ENCODE measurements around the gene CFAP46.
"Not testable (repeated sequence)": the region's sequence is repeated elsewhere in the genome, so short reads cannot be mapped to it uniquely, and the experiment has no call there.

The CFAP46 gene

DNA sequence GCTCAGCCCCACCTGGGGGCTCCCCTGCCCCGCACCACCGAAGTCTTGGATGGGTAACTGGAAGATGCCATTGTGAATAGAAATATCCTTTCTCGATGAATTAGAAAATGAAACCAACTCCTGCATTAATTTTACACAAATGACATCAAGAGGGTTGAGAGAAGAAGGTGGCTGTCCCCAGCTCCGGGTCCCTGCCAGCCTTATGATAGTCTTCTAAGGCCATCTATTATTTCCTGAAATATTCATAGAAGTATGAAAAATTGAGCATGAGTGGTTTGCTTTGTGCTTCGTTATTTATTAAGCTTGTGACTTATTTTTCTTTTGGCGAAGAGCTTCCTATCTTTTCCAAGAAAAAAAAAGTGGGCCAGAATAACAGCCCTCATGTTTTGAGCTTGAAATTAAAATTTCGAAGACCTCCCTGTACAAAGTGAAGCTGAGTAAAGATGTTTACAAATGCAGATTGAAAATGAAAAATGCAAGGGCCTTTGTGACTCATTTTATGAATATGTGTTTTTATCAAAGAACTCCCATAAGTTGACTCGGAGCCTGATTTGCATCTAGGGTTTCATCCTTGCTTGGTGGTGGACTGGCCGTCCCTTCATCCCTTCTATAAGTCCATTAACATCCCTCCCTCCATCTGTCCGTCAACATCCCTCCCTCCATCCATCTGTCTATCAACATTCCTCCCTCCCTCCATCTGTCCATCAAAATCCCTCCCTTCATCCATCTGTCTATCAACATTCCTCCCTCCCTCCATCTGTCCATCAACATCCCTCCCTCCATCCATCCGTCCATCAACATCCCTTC lies 20.5 kb upstream of the CFAP46 start:
- DNase-seq (ENCODE audit: low read depth): no peak

DNA sequence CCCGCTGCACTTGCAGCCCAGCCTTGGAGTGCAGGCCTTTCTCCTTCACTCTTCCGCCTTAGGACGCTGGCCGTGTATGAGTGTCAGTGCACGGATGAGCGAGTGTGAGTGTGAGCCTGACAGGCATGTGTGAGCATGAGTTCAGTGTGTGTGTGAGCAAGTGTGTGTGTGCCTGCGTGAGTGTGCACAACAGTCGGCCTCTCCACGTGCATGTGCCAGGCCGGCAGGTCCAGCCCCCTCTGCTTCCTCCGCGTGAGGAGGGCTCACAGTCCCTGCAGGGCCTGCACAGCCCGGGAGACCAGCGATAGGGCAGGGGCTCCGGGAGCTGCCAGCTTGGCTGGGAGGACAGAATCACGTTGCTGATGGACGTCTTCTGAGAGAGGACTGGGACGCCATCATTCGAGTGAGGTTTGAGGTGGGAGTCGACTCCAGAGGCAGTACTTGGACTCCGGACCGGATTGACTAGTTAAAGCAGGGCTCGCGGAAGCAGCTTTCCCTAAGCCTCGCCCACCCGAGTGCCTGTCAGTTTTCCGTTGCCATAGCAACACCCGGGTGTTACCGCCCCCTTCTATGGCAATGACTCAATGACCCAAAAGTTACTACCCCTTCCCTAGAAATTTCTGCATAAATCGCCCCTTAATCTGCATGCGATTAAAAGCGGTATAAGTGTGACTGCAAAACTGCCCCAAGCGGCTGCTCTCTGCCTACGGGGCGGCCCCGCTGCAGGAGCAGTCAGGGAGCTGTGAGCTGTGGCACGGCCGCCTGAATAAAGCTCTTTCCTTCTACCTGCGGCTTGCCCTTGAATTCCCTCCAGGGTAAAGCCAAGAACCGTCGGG lies 19.6 kb upstream of the CFAP46 start:
- peak; percentile 74 for DNase-seq (ENCODE audit: low read depth)

DNA sequence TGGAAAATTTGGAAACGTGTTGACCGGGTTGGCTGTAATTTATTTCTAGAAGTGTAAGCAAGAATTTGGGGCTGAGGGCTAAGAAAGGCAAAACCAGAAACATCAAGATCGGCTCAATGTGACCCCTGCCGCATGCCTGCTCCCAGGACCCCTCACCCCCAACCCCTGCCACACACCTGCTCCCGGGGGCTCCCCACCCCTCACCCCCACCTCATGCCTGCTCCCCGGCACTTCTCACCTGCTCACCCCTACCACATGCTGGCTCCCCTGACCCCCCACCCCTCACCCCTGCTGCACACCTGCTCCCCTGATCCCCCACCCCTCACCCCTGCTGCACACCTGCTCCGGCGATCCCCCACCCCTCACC lies 19.0 kb upstream of the CFAP46 start:
- DNase-seq (ENCODE audit: low read depth): no peak

DNA sequence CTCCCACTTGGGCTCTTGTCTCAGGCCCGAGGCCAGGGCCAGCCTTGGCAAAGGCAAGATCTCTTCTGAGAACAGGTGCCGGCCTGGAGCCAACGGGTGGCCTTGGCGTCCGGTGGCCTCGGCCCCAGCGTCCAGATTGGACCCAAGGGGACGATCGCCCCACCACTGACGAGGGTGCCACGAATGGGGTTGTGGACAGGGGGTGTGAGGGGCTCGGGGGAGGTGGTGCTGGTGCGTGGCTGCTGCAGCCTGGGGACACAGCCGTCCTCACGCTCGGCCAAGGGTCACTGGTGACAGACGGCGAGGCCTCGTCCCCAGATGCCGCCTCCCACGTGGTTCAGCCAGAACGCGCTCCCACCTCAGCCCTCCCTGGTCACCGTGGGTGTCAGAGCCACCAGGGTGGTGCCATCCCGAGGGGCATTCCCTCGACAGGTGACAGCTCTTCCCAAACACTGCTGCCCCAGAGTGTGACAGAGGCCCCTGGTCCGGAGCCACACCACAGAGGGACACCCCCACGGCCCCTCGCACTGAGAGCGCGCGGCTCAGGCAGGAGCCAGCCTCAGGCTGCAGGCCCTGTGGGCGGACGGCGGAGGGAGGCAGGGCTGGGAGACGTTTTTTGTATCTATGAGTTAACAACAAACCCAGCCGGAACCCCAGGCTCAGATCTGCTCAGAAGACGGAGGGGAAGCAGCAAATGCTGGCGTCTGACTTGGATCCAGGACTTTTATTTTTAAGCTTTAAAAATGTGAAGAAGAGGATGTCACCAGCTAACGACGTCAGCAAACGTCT lies 18.5 kb upstream of the CFAP46 start:
- DNase-seq (ENCODE audit: low read depth): no peak

DNA sequence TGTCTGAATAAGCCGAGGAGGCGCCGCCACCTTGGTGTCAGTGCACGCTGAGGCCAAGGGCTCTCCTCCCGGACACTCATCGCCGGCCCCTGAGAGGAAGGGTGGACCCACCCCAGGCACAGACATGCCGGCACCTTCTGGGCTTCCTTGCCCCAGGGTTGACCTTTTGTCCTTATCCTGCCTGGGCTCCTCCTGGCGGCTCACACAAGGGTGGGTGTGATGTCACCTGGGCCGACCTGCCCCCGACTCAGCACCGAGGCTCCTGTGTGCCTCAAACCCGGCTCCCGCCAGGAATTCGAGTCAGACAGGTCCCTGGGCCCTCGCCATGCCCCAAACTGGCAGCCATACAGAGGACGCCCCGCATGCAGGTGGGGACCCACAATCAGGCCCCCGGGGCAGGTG lies 17.7 kb upstream of the CFAP46 start:
- DNase-seq (ENCODE audit: low read depth): no peak

DNA sequence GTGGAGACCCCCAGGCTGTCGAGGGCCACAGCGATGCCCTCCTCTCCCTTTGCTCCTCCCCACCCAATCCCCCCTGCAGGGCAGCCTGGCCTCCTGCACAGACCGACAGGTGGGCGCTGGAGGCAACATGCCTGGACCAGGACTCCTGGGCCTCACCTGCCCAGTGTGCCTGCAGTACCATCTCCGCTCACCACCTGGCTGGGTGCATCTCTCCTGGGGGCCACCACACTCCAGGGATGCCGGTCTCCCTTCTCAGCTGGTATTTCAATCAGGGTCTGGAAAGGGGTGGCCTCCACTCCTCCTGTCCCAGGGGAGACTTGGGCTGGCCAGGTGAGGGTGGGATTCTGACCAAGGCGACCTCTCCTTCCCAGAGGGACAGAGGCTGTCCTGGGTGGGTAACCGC lies 17.2 kb upstream of the CFAP46 start:
- no peak for DNase-seq (ENCODE audit: low read depth)

DNA sequence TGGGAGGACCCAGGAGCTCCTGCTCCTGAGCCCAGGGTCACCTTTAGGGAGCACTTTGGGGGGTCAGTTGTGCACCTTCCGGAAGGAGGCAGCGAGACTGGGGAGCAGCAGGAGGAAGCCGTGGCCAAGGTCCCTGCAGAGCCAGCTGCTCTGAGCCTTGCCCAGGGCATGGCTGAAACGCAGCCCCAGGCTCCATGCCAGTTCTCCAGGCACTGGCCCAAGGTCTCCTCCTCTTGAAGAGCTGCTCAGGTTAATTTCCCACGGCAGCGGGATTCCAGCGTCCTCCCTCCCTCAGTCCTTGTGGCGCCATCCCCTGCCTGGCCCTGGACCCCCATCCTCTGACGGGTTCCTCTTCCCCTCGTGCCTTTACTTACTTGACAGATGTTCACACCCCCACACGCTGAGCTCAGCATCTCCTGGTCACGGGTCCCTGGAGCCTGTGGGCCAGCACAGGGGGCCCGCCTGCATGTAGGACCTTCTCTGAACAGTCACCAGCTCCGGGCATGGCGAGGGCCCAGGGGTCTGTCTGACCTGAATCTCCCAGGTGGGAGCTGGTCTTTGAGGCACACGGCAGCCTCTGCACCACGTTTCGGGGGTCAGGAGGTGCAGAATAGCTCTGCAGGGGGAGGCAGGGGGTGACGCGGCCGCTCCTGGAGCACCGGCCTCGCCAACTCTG lies 16.7 kb upstream of the CFAP46 start:
- DNase-seq (ENCODE audit: low read depth): no peak

DNA sequence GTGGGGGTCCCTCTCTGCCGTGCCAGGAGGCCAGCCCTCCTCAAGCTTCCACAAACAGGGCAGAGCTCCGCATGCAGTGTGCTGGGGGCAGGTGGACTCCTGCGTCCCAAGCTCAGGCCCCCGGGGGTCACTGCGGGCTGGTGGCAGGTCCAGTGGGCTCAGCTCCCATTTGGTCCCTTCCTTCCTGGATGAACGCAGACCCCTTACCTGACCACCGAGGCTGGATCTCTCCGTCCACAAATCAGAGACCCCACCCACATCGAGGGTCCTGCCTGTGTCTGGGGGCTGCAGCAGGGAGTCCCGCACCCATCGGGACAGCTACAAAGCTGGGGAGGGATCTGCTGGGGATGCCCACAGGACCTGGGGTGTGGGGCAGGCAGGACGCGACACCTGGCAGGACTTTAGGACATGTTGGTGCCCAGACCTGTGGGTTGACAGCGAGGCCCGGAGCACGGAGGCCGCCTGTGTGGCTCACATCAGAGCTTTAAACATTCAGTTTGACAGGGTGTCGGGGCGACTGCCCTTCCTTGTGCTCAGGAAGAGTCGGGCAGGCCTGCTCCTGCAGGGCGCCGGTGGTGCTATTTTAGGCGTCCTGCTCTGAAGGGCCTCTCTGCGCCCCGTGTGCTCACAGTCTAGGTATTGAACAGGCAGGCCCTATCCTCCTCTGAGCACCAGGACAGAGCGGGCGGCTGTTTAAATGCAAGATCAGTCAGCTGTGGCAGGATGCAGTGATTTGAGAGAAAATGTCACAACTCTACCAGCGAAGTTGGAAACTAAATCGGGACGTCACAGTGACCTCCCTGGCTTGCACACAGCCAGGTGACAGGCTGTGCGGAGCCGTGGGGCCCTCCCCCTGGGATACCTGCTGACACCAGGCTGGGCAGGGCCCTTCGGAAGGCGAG lies 15.9 kb upstream of the CFAP46 start:
- no peak for DNase-seq (ENCODE audit: low read depth)

DNA sequence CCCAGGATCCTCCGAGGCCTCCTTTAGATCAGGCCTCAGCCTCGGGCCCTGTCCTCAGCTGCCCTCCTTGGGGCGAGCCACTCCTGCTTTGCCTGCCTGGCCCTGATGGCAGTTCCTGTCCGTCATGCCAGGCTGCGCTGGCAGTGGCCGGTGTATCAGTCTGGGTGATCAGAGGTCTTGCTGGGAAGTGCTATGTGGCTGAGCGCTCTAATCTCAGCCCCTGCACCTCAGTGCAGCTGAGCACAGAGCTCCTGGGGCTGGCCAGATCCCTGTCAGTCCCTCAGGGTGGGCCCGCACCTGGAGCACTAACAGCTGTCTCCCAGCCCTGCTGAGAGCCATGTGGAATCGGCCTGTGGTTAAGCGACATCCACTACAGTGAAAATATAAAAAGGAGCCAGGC lies 14.8 kb upstream of the CFAP46 start:
- no peak for DNase-seq (ENCODE audit: low read depth)

DNA sequence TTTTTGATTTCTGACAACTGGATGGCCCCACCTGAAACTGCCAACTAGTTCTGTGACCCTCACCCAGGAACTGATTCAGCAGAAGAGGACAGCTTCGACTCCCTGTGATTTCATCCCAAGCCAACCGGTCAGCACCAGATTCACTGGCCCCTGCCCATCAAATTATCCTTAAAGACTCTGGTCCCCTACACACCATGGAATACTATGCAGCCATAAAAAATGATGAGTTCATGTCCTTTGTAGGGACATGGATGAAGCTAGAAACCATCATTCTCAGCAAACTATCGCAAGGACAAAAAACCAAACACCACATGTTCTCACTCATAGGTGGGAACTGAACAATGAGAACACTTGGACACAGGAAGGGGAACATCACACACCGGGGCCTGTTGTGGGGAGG lies 13.9 kb upstream of the CFAP46 start:
- DNase-seq (ENCODE audit: low read depth): not testable (repeated sequence)

DNA sequence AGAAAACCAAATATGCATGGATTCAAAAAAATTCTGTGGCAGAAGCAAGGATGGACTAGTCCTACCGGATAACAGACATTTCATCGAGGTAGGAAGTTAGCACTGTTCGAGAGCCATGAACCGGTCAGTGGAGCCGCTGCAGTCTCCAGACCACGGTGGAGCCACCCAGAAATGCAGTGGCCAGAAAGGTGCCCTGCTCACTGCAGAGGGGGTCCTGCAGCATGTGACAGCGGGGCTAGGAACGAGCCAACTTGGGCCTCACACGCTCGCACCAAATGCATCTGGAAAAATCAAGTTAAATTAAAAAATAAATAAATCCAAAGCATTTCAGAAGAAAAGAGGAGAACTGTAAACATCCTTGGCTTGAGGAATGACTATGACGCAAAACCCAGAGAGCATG lies 13.1 kb upstream of the CFAP46 start:
- DNase-seq (ENCODE audit: low read depth): no peak

DNA sequence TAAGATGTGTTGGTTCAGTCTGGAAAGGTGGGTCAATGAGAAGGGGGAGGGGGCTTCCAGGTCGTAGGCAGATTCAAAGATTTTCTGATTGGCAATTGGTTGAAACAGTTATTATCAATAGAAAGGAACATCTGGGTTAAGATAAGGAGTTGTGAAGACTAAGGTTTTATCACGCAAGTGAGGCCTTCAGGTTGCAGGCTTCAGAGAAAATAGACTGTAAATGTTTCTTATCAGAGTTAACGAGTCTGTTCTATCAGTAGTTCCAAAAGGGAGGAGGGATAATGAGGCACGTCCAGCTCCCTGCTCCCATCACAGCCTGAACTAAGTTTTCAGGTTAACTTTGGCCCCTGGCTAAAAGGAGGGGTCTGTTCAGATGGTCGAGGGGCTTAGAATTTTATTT lies 11.1 kb upstream of the CFAP46 start:
- DNase-seq (ENCODE audit: low read depth): no peak

DNA sequence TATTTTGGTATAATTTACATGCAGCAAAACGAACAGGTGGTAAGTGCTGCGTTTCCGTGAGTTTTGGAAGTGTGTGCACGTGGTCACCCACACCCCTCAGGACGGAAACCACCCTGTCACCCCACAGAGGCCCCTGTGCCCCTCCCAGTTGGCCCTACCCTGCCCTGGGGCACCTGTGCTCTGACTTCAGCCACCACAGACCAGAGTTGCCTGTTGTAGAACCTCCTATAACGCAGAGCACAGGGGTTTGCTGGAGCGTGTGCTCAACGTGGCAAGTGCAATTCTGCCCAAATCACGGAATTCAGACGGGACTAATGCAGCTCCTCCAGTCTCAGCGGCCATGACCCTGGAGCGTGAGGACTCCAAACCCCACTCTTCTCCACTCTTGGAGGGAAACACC lies 9.6 kb upstream of the CFAP46 start:
- DNase-seq (ENCODE audit: low read depth): no peak

DNA sequence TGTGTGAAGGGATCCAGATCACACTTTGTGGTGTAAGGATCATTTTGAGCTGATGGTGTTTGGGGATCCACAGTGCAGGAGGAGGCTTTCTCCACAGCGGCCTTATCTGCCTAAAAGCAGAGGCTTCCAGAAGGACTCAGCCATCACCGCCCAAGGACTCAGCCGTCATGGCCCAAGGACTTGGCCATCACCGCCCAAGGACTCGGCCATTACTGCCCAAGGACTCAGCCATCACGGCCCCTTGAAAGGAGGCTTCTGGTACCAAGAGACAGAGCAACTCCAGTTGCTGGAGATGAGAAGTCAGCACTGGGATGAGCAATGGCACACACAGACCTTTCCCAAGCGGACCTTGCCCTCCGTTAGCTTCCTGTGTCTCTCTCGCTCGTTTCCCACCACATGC lies 6.0 kb upstream of the CFAP46 start:
- DNase-seq (ENCODE audit: low read depth): no peak

DNA sequence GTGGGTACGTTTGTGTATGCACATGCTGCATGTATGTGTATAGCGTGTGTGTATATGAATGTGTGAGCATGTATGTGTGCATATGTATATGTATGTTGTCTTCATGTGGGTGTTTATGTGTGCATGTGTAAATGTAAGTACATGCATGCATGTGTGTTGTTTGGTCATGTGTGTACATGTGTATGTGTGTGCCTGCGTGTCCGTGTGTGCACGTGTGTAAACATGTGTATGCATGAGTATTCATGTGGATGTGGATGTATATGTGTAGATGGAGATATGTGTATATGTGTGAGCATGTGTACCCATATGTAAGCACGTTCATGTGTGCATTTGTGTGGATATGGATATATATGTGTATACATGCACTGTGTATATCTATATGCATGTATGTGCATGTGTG lies 5.5 kb upstream of the CFAP46 start:
- DNase-seq (ENCODE audit: low read depth): no peak

DNA sequence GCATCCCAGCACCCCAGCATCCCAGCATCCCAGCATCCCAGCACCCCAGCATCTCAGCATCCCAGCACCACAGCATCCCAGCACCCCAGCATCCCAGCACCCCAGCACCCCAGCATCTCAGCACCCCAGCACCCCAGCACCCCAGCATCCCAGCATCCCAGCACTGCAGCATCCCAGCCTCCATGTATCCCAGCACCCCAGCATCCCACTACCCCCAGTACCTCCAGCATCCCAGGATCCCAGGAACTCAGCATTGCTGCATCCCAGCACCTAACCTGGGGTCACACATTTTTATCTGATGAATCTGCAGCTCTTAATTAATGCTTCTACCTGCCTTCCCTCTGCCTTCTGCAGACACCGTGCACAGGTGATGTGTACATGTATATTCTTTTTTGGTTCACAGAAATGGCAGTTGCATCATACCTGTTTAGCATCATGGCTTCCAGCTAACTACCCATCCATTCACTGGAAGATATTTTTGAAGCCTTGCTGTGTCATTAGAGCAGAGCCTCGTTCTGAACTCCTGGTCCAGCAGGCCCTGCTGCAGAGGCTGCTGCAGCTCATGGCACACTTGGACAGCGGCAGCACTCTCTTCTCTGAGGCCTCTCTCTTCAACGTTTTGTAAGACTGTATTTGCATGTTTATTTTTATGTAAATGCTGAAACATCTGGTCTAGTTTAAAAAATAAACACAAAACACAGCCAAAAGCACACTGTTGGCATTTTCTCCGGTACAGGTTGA lies 4.6 kb upstream of the CFAP46 start:
- DNase-seq (ENCODE audit: low read depth): no peak

DNA sequence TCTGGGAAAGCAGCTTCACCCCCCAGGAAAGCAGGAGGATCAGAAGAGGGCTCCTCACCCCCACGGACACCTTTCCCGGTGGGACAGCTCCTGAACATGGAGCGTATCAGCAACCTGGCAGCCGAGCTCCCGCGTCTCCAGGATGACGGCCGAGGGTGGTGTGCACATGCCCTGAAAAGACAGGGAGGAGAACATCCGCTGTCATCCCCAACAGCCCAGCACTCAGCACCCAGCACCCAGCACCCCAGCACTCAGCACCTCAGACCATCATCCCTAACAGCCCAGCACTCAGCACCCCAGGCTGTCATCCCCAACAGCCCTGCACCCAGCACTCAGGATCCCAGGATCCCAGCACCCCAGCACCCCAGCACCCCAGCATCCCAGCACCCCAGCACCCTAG lies 3.9 kb upstream of the CFAP46 start:
- DNase-seq (ENCODE audit: low read depth): no peak

DNA sequence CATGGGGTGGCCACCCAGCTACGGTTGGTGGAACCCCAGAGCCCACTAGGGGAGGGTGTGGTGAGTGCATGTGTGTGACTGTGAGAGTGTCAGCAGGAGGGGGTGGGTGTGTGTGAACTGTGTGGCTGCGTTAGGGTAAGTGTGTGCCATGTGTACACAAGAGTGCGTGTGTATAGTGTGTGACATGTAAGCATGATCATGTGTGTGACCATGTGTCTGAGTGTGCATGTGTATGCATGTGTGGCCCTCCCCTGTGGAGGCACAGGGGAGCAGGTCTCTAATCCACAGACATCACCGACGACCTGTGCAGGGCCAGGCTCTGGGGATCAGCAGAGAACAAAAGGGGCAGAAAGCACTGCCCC lies 3.5 kb upstream of the CFAP46 start:
- DNase-seq (ENCODE audit: low read depth): no peak

DNA sequence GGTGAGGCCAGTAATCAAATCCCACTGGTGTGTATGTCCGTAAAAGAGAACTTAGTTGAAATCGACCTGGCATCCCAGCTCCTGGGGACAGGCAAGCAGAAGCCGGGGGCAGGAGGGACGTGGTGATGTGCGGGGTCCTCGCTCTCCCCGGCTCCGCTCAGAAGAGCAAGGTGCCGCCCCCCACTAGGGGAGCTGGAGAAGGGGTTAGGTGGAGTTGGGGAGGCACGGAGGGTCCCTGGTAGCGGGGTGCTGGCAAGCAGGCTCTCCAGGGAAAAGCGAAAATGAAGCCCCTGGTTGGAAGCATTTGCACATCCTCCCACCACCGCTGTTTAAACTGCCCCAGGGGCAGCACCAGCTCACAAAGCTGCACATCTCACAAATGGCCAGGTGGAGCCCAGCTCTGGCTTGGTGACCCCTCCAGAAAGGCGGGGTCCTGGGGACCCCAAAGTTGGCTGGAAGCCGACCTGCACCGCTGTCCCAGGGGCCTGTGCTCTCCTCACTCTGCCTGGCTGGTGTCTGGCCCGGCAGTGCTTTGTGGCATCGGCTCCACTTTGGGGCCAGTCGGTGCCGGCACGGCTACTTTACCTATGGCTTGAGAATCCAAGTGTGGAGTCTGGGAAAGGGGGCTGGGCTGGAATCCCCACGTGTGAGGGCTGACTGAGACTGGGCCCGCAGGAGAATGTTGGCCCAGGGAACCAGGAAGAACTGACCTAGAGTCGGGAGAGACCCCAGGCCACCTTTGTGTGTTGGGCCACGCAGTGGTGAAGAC lies 2.9 kb upstream of the CFAP46 start:
- no peak for DNase-seq (ENCODE audit: low read depth)

DNA sequence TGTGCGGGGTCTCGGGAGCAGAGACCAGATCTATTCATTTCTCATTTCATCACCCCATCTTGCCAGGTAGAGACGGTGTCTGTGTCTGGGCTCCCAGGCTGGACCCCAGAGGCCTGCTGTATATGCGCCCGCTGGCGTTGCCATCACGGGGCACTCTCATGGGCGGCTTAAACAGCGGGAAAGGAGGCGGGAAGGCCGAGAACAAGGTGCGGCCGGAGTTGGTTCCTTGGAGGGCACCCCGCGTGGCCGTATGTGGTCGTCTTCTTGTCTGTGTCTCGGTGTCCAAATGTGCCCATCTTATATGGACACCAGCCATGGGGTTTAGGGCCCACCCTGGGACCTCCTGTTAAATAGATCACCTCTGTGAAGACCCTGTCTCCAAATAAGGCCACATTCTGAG lies 2.1 kb upstream of the CFAP46 start:
- no peak for DNase-seq (ENCODE audit: low read depth)
